Activated CD4-positive, alpha-beta T cell treated with anti-CD3 and anti-CD28 coated beads, Interleukin-10, Interleukin-2, amounts not matched to agents 100 ng/mL and 50 ng/mL, durations not matched to agents 16 hours and 8 hours (primary cell): ENCODE data around the gene TSR2.
A peak's percentile ranks its signal among the peaks of the same experiment; 100 is the strongest.

ENCODE experiments used
- DNase-seq: peaks from one replicate; pipeline ENCODE4 v3.0.0-alpha.2; 2020

Gene TSR2

GRCh38 chrX:54439960-54440871, at the start of gene TSR2:
TSR2 (plus strand) TSS chrX:54440404; CDS start chrX:54440422, 18 bp downstream.
- peak; percentile 87 for DNase-seq

GRCh38 chrX:54397113-54397512, 43.1 kb upstream of the TSR2 start:
- DNase-seq: no peak

- DNase-seq: no peak
These were observed 32.9 kb upstream of the TSR2 start for GRCh38 chrX:54407266-54407665.

GRCh38 chrX:54411732-54412131, 28.5 kb upstream of the TSR2 start:
- DNase-seq: no peak

- DNase-seq: no peak
These were observed 26.5 kb upstream of the TSR2 start for GRCh38 chrX:54413753-54414152.

GRCh38 chrX:54415534-54416350, 24.5 kb upstream of the TSR2 start:
- DNase-seq: no peak

GRCh38 chrX:54416965-54417364, 23.2 kb upstream of the TSR2 start:
- DNase-seq: no peak

- no peak for DNase-seq
These were observed 20.5 kb upstream of the TSR2 start for GRCh38 chrX:54419559-54420302.

- DNase-seq: no peak
These were observed 18.0 kb upstream of the TSR2 start for GRCh38 chrX:54422168-54422567.

GRCh38 chrX:54423161-54423888, 16.9 kb upstream of the TSR2 start:
- DNase-seq: peak; percentile 18

- DNase-seq: no peak
These were observed 12.3 kb upstream of the TSR2 start for GRCh38 chrX:54427837-54428424.

- DNase-seq: no peak
These were observed 9.7 kb upstream of the TSR2 start for GRCh38 chrX:54430519-54430918.

- no peak for DNase-seq
These were observed 5.1 kb upstream of the TSR2 start for GRCh38 chrX:54435121-54435520.

- no peak for DNase-seq
These were observed 2.6 kb downstream of the TSR2 start for GRCh38 chrX:54442790-54443189.

- no peak for DNase-seq
These were observed 4.5 kb downstream of the TSR2 start for GRCh38 chrX:54444752-54445151.

- DNase-seq: no peak
These were observed 5.9 kb downstream of the TSR2 start for GRCh38 chrX:54446084-54446483.

GRCh38 chrX:54447461-54447860, 7.3 kb downstream of the TSR2 start:
- DNase-seq: peak; percentile 6

- DNase-seq: no peak
These were observed 9.7 kb downstream of the TSR2 start for GRCh38 chrX:54449929-54450328.

- DNase-seq: peak; percentile 7
These were observed 12.7 kb downstream of the TSR2 start for GRCh38 chrX:54452920-54453319.

GRCh38 chrX:54470054-54470760, 30.0 kb downstream of the TSR2 start:
- no peak for DNase-seq
